Vagina (tissue), 2 donors: ENCODE data around the gene PHPT1. TPM values are rescaled to one million over a fixed set of nuclear protein-coding genes. Genes with fewer than 3 reads are reported as not detected.
A peak's percentile ranks its signal among the peaks of the same experiment; 100 is the strongest.

Experiments used
- DNase-seq, 2 donors: peaks; one replicate each; pipeline ENCODE4 v3.0.0-alpha.2; 2017; ENCODE audit errors: extremely low spot score in 2 of 2
- H3K27ac ChIP-seq: fragments of 200-600 bp; sonication (generic); one replicate; pipeline ENCODE4 v1.5.1; 2019
- H3K27me3 ChIP-seq: fragments of 200-600 bp; sonication (generic); one replicate; pipeline ENCODE4 v1.5.1; 2019
- H3K36me3 ChIP-seq, 2 donors: fragments of 200-600 bp; sonication (generic); one replicate each; pipeline ENCODE4 v1.5.1; 2017 to 2019
- H3K4me1 ChIP-seq: fragments of 200-600 bp; sonication (generic); one replicate; pipeline ENCODE4 v1.5.1; 2019
- H3K4me3 ChIP-seq, 2 donors: fragments of 200-600 bp; sonication (generic); 1 replicate in 1 of 2; 2 replicates in 1 of 2; pipeline ENCODE4 v1.5.1; 2016 to 2019
- H3K9me3 ChIP-seq: fragments of 200-600 bp; sonication (generic); one replicate; pipeline ENCODE4 v1.5.1; 2019
- POLR2A ChIP-seq, 2 donors: fragments of 450-650 bp; IDR thresholded peaks; one replicate each; pipeline ENCODE4 v1.6.1; 2017; ENCODE audit warnings: antibody characterized with exemption in 2 of 2, mild to moderate bottlenecking in 2 of 2, moderate library complexity in 2 of 2
- POLR2AphosphoS5 ChIP-seq, 2 donors: sonication (generic); formaldehyde crosslinking; IDR thresholded peaks; one replicate each; pipeline ENCODE4 v1.9.0; 2017; ENCODE audit warnings: antibody characterized with exemption in 2 of 2, mild to moderate bottlenecking in 2 of 2, low read depth in 1 of 2; ENCODE audit not compliant: insufficient read depth in 1 of 2
- intact Hi-C: fragments of 100-400 bp; cut with DNase I; formaldehyde crosslinking; loops from one replicate; pipeline ENCODE4 v1.15.1; 2023
- total RNA-seq: library from RNA; depleted of rRNA; stranded (reverse); fragments of >200 nt; gene quantifications from one replicate; pipeline ENCODE4 v1.2.3, GENCODE V29; 2016
- TF ChIP-seq, protein P1 (sequence below), 3 experiments: fragments of 450-650 bp in 2 of 3; fragments of 200-600 bp in 1 of 3; sonication (generic) in 1 of 3; IDR thresholded peaks; one replicate each; pipeline ENCODE4 v1.5.1; 2017 to 2019; ENCODE audit warnings: antibody characterized with exemption in 3 of 3, mild to moderate bottlenecking in 2 of 3, moderate library complexity in 2 of 3

PHPT1 gene
- total RNA-seq, 1 donor from 2014 or later = 38.1 TPM

GRCh38 chr9:136848393-136849037, 694 bp upstream of the PHPT1 start:
- TF ChIP-seq POLR2A (IDR thresholded peaks at IDR 0.05) (no peak), POLR2AphosphoS5 (IDR thresholded peaks at IDR 0.05; ENCODE audit: insufficient read depth in 1 of 2, low read depth in 1 of 2) (no peak)
- TF ChIP-seq, protein P1, sequence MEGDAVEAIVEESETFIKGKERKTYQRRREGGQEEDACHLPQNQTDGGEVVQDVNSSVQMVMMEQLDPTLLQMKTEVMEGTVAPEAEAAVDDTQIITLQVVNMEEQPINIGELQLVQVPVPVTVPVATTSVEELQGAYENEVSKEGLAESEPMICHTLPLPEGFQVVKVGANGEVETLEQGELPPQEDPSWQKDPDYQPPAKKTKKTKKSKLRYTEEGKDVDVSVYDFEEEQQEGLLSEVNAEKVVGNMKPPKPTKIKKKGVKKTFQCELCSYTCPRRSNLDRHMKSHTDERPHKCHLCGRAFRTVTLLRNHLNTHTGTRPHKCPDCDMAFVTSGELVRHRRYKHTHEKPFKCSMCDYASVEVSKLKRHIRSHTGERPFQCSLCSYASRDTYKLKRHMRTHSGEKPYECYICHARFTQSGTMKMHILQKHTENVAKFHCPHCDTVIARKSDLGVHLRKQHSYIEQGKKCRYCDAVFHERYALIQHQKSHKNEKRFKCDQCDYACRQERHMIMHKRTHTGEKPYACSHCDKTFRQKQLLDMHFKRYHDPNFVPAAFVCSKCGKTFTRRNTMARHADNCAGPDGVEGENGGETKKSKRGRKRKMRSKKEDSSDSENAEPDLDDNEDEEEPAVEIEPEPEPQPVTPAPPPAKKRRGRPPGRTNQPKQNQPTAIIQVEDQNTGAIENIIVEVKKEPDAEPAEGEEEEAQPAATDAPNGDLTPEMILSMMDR (IDR thresholded peaks at IDR 0.05) = no peak
- H3K27ac ChIP-seq = peak overlapping the region; percentile 87
- intact Hi-C loops = loop anchor here (2.0 kb wide), 1 partner anchor 96 kb away; the partner anchor contains the start of genes C8G and FBXW5
- no peak for DNase-seq
- H3K9me3 ChIP-seq = no peaks in the 10 kb centered on the region
- H3K4me1 ChIP-seq = peaks cover 54% of the 10 kb centered on the region
- H3K36me3 ChIP-seq = no peaks in the 10 kb centered on the region
- H3K27me3 ChIP-seq = peaks cover 14% of the 10 kb centered on the region
- peak overlapping the region; percentile 71 to 72 for H3K4me3 ChIP-seq

DNA sequence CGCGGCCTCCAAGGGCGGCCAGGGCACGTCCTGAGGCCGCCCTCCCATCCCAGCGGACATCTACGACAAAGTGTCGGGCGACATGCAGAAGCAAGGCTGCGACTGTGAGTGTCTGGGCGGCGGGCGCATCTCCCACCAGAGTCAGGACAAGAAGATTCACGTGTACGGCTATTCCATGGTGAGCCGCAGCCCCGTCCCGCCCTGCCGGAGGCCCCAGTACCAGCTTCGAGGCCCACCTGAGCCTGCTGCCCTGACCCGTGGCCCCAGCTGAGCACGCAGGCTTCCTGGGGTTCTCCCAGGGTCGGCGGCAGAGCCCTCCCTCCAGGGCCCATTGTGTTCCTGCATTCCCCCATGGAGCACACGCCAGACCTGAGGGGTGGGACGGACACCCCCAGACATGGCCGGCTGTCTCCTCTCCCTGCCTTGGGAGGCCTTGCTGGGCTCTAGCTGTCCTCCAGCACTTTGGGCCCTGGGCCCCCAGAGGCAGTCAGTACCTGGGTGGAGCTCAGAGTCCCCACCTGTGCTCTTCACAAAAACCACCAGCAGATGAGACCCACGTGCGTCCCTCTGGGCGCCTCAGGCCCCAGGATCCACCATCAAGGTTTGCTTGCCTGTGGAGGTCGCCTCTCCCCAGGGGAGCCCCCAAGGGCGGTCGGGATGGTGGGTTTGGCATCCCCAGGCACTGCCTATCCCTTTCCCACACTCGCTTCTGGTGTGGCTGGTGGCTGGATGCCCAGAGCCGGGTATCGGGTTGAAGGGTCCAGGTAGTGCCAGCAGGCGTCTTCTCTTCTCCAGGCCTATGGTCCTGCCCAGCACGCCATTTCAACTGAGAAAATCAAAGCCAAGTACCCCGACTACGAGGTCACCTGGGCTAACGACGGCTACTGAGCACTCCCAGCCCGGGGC, 1.0 kb downstream of the PHPT1 start:
- Histone ChIP-seq H3K4me1 (peaks cover 42% of the 10 kb centered on the region), H3K27ac (peak overlapping the region; percentile 87), H3K27me3 (peaks cover 12% of the 10 kb centered on the region), H3K36me3 (no peaks in the 10 kb centered on the region), H3K9me3 (no peaks in the 10 kb centered on the region), H3K4me3 (peak overlapping the region; percentile 71 to 72)
- no peak for TF ChIP-seq POLR2A (IDR thresholded peaks at IDR 0.05)
- peak in 1 of 2 donors; percentile 10 for TF ChIP-seq POLR2AphosphoS5 (IDR thresholded peaks at IDR 0.05; ENCODE audit: insufficient read depth in 1 of 2, low read depth in 1 of 2)
- TF ChIP-seq, protein P1 (IDR thresholded peaks at IDR 0.05) = no peak
- DNase-seq = no peak
- intact Hi-C loops = loop anchor here (2.0 kb wide), 1 partner anchor 95 kb away; the partner anchor contains the start of genes C8G and FBXW5

GRCh38 chr9:136850866-136851775, 1.9 kb downstream of the PHPT1 start:
- no peaks in the 10 kb centered on the region for H3K36me3 ChIP-seq
- DNase-seq = no peak
- intact Hi-C loops = no loop called here
- H3K9me3 ChIP-seq = no peaks in the 10 kb centered on the region
- no peak overlapping the region for H3K4me3 ChIP-seq
- H3K27ac ChIP-seq = no peak overlapping the region
- H3K4me1 ChIP-seq = peaks cover 35% of the 10 kb centered on the region
- TF ChIP-seq POLR2AphosphoS5 (IDR thresholded peaks at IDR 0.05; ENCODE audit: insufficient read depth in 1 of 2, low read depth in 1 of 2) = no peak
- no peak for TF ChIP-seq POLR2A (IDR thresholded peaks at IDR 0.05)
- TF ChIP-seq, protein P1 (IDR thresholded peaks at IDR 0.05) = no peak
- peaks cover 4% of the 10 kb centered on the region for H3K27me3 ChIP-seq

- DNase-seq = no peak
- Histone ChIP-seq H3K27ac (no peak within 1 kb of the TSS), H3K9me3 (no peaks in the 10 kb centered on the region), H3K36me3 (no peaks in the 10 kb centered on the region), H3K4me3 (no peak within 1 kb of the TSS), H3K27me3 (no peaks in the 10 kb centered on the region), H3K4me1 (peaks cover 29% of the 10 kb centered on the region)
- intact Hi-C loops = no loop called here
- TF ChIP-seq POLR2A (IDR thresholded peaks at IDR 0.05) (no peak), POLR2AphosphoS5 (IDR thresholded peaks at IDR 0.05; ENCODE audit: insufficient read depth in 1 of 2, low read depth in 1 of 2) (no peak)
- TF ChIP-seq, protein P1 (IDR thresholded peaks at IDR 0.05) = no peak
Measured at GRCh38 chr9:136851941-136852663, 2.9 kb downstream of the PHPT1 start, which contains the start of gene MAMDC4. Gene MAMDC4 (plus strand): TSS chr9:136852346. CDS start chr9:136852417, 71 bp downstream.
